ENCODE results near the gene GRK5.

The GRK5 gene

DNA sequence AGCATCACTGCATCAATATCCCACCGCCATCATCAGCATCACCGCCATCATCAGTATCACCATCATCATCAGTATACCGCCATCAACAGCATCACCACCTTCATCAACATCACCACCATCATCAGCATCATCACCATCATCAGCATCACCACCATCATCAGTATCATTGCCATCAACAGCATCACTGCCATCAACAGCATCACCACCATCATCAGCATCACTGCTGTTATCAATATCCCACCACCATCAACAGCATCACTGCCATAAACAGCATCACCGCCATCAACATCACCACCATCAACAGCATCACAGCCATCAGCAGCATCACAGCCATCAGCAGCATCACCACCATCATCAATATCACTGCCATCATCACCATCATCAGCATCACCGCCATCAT is 219.3 kb downstream of the GRK5 start:
- peaks cover 33% of the 10 kb centered on the region; the same call in 1 of the 2 replicates for H3K36me3 ChIP-seq (ENCODE audit: insufficient read depth, low read length)
- H3K27me3 ChIP-seq (ENCODE audit: insufficient read depth, low read length, poor library complexity, severe bottlenecking): no peaks in the 10 kb centered on the region
- H3K4me1 ChIP-seq (ENCODE audit: insufficient read depth, low read length, poor library complexity, severe bottlenecking): peaks cover 35% of the 10 kb centered on the region
- H3K9me2 ChIP-seq (replicated peaks; ENCODE audit: low read depth, low read length): no peaks in the 10 kb centered on the region
- no peaks in the 10 kb centered on the region for H3K9me3 ChIP-seq (ENCODE audit: insufficient read depth, low read depth, low read length)
- H3F3A ChIP-seq (ENCODE audit: low read depth): no peaks in the 10 kb centered on the region
- peaks cover 5% of the 10 kb centered on the region; the same call in 1 of the 2 replicates for H3K79me2 ChIP-seq (ENCODE audit: insufficient read depth, low read length)
- no peak overlapping the region for H3K4me2 ChIP-seq (ENCODE audit: low read depth, low read length, poor library complexity, severe bottlenecking)
- TF ChIP-seq, protein P1, sequence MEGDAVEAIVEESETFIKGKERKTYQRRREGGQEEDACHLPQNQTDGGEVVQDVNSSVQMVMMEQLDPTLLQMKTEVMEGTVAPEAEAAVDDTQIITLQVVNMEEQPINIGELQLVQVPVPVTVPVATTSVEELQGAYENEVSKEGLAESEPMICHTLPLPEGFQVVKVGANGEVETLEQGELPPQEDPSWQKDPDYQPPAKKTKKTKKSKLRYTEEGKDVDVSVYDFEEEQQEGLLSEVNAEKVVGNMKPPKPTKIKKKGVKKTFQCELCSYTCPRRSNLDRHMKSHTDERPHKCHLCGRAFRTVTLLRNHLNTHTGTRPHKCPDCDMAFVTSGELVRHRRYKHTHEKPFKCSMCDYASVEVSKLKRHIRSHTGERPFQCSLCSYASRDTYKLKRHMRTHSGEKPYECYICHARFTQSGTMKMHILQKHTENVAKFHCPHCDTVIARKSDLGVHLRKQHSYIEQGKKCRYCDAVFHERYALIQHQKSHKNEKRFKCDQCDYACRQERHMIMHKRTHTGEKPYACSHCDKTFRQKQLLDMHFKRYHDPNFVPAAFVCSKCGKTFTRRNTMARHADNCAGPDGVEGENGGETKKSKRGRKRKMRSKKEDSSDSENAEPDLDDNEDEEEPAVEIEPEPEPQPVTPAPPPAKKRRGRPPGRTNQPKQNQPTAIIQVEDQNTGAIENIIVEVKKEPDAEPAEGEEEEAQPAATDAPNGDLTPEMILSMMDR (conservative IDR thresholded peaks at IDR 0.05; ENCODE audit: low read length): no peak
- no peak for TF ChIP-seq EZH2phosphoT487 (IDR thresholded peaks at IDR 0.05; ENCODE audit: borderline replicate concordance)
- H4K20me1 ChIP-seq (ENCODE audit: insufficient read depth, low read length, poor library complexity, severe bottlenecking): no peaks in the 10 kb centered on the region
- H3K9ac ChIP-seq (ENCODE audit: low read depth, low read length, poor library complexity, severe bottlenecking): no peak overlapping the region
- H3K4me3 ChIP-seq (ENCODE audit: low read length, poor library complexity, severe bottlenecking): no peak overlapping the region
- no peak overlapping the region for H2AFZ ChIP-seq (ENCODE audit: low read length)

DNA sequence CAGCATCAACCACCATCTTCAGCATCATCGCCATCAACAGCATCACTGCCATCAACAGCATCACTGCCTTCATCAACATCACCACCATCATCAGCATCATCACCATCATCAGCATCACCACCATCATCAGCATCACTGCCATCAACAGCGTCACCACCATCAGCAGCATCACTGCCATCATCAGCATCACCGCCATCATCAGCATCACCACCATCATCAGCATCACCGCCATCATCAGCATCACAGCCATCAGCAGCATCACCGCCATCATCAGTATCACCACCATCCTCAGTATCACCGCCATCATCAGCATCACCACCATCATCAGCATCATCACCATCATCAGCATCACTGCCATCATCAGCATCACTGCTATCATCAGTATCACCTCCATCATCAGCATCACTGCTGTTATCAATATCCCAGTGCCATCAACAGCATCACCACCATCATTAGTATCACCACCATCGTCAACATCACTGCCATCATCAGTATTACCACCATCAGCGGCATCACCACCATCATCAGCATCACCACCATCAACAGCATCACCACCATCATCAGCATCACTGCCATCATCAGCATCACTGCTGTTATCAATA is 220.0 kb downstream of the GRK5 start:
- no peak overlapping the region for H3K4me3 ChIP-seq (ENCODE audit: low read length, poor library complexity, severe bottlenecking)
- H3K9ac ChIP-seq (ENCODE audit: low read depth, low read length, poor library complexity, severe bottlenecking): no peak overlapping the region
- H3K9me2 ChIP-seq (replicated peaks; ENCODE audit: low read depth, low read length): no peaks in the 10 kb centered on the region
- H3K27me3 ChIP-seq (ENCODE audit: insufficient read depth, low read length, poor library complexity, severe bottlenecking): no peaks in the 10 kb centered on the region
- peaks cover 34% of the 10 kb centered on the region; the same call in 1 of the 2 replicates for H3K36me3 ChIP-seq (ENCODE audit: insufficient read depth, low read length)
- no peaks in the 10 kb centered on the region for H4K20me1 ChIP-seq (ENCODE audit: insufficient read depth, low read length, poor library complexity, severe bottlenecking)
- H3K9me3 ChIP-seq (ENCODE audit: insufficient read depth, low read depth, low read length): no peaks in the 10 kb centered on the region
- peaks cover 5% of the 10 kb centered on the region; the same call in 1 of the 2 replicates for H3K79me2 ChIP-seq (ENCODE audit: insufficient read depth, low read length)
- TF ChIP-seq EZH2phosphoT487 (IDR thresholded peaks at IDR 0.05; ENCODE audit: borderline replicate concordance): no peak
- H2AFZ ChIP-seq (ENCODE audit: low read length): no peak overlapping the region
- no peaks in the 10 kb centered on the region for H3F3A ChIP-seq (ENCODE audit: low read depth)
- H3K4me2 ChIP-seq (ENCODE audit: low read depth, low read length, poor library complexity, severe bottlenecking): no peak overlapping the region
- H3K4me1 ChIP-seq (ENCODE audit: insufficient read depth, low read length, poor library complexity, severe bottlenecking): peaks cover 33% of the 10 kb centered on the region

DNA sequence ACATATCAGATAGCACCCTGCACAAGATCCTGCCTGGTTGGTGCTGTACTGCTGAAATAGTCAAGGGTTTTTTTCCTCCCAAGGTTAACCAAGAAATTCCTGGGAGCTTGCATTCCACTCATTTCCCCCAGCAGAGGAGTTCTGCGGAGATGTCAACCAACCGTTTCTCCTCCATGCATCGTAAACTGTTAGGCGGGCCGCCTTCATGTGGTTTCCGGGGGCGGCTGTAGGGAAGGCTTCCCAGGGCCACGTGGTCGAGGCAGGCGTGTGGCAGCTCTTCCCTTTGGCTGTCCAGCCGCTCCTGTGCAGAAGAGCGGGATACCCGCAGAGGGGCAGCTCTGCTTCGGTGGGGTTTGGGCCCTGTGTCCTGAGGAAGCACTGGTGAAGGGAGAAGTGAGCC is 221.4 kb downstream of the GRK5 start:
- Histone ChIP-seq H3K9me3 (ENCODE audit: insufficient read depth, low read depth, low read length) (no peaks in the 10 kb centered on the region; the same call in 1 of the 2 replicates), H3K9ac (ENCODE audit: low read depth, low read length, poor library complexity, severe bottlenecking) (peak overlapping the region; percentile 69), H3K27me3 (ENCODE audit: insufficient read depth, low read length, poor library complexity, severe bottlenecking) (no peaks in the 10 kb centered on the region), H3K4me1 (ENCODE audit: insufficient read depth, low read length, poor library complexity, severe bottlenecking) (peaks cover 33% of the 10 kb centered on the region), H3K9me2 (replicated peaks; ENCODE audit: low read depth, low read length) (no peaks in the 10 kb centered on the region), H2AFZ (ENCODE audit: low read length) (no peak overlapping the region), H3F3A (ENCODE audit: low read depth) (no peaks in the 10 kb centered on the region), H4K20me1 (ENCODE audit: insufficient read depth, low read length, poor library complexity, severe bottlenecking) (no peaks in the 10 kb centered on the region), H3K4me3 (ENCODE audit: low read length, poor library complexity, severe bottlenecking) (peak overlapping the region; percentile 35), H3K4me2 (ENCODE audit: low read depth, low read length, poor library complexity, severe bottlenecking) (peak overlapping the region; percentile 74), H3K79me2 (ENCODE audit: insufficient read depth, low read length) (peaks cover 5% of the 10 kb centered on the region; the same call in 1 of the 2 replicates), H3K36me3 (ENCODE audit: insufficient read depth, low read length) (peaks cover 38% of the 10 kb centered on the region; the same call in 1 of the 2 replicates)
- TF ChIP-seq, protein P1 (conservative IDR thresholded peaks at IDR 0.05; ENCODE audit: low read length): no peak

DNA sequence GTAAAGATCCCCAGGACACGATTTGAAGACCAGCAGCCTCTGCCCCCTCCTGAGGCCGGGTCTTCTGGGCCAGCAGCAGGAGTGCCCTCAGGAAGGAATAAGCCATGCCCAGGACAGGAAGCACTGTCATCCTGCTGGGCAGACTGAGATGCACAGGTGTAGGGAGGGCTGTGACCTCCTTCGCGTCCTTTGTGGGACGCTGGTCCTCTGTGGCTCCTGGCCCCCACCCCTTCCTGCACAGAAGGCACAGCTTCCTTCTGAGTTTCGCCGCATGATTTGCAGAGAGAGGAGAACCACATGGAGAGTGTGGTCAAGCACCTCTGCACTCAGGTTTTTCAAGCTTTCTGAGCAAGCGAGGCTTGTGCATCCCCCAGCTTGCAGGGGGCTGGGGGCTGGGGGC is 222.4 kb downstream of the GRK5 start:
- Histone ChIP-seq H3K4me2 (ENCODE audit: low read depth, low read length, poor library complexity, severe bottlenecking) (peak overlapping the region; percentile 74), H3K4me1 (ENCODE audit: insufficient read depth, low read length, poor library complexity, severe bottlenecking) (peaks cover 33% of the 10 kb centered on the region), H3F3A (ENCODE audit: low read depth) (no peaks in the 10 kb centered on the region), H3K4me3 (ENCODE audit: low read length, poor library complexity, severe bottlenecking) (peak overlapping the region; percentile 35), H3K79me2 (ENCODE audit: insufficient read depth, low read length) (peaks cover 5% of the 10 kb centered on the region; the same call in 1 of the 2 replicates), H3K9me2 (replicated peaks; ENCODE audit: low read depth, low read length) (no peaks in the 10 kb centered on the region), H3K36me3 (ENCODE audit: insufficient read depth, low read length) (peaks cover 37% of the 10 kb centered on the region; the same call in 1 of the 2 replicates), H3K27me3 (ENCODE audit: insufficient read depth, low read length, poor library complexity, severe bottlenecking) (no peaks in the 10 kb centered on the region), H2AFZ (ENCODE audit: low read length) (no peak overlapping the region), H3K9me3 (ENCODE audit: insufficient read depth, low read depth, low read length) (peaks cover 4% of the 10 kb centered on the region; the same call in 1 of the 2 replicates), H3K9ac (ENCODE audit: low read depth, low read length, poor library complexity, severe bottlenecking) (peak overlapping the region; percentile 69), H4K20me1 (ENCODE audit: insufficient read depth, low read length, poor library complexity, severe bottlenecking) (no peaks in the 10 kb centered on the region)
- TF ChIP-seq, protein P1 (conservative IDR thresholded peaks at IDR 0.05; ENCODE audit: low read length): no peak

Measured in Loucy (cell line).